NCI-H1694 treated with DMSO at 0.1 percent for 48 hours (cell line): ENCODE measurements around the gene NR2F2.

Experiments
- DNase-seq: peaks from one replicate; lab custom pipeline; 2025; lab: John Stamatoyannopoulos, UW

NR2F2 gene

GRCh38 chr15:96332637-96333121, 2.2 kb downstream of the NR2F2 start:
- DNase-seq, result no peak

DNA sequence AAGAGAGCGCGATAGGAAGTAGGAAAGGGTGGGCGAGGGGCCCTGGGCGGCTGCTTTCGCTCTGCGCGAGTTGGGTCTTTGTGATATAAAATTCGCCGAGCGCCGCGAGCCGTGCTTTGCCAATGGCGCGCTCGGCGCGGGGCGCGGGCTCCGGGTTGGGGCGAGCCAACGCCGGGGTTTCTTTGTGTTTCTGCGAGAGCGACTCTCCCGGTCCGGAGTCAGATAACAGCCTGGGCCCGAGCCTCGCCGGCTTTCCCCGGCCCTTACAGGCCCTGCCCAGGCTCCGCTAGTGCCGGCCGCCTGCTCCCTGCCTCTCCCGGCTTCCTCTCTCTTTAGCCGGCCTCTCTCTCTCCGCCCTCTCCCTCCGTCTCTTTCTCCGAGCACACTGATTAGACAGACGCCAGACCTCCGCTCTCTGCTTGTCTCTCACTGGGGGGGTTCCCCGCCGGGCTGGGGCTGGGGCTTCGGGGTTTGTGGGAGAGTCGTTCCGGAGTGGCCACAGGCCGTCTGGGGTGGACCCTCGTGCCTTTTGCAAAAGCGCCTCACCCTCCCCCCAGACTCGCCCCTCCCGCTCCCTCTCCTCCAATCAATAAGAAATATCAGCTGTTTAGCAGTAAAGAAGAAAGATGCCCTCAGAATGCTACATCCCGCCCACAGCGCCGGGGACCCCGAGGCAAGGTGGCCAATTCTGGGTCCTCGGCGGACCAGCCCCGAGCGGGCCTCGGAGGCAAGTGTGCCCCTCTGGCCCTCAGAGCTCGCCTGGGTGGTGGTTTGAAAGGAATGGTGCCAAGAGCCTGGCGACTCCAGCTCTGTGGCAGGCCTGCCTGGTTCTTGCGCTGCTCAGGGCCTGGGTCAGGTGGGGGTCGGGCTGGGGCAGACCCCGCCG, 2.9 kb downstream of the NR2F2 start:
- DNase-seq, result peak; percentile 16

DNA sequence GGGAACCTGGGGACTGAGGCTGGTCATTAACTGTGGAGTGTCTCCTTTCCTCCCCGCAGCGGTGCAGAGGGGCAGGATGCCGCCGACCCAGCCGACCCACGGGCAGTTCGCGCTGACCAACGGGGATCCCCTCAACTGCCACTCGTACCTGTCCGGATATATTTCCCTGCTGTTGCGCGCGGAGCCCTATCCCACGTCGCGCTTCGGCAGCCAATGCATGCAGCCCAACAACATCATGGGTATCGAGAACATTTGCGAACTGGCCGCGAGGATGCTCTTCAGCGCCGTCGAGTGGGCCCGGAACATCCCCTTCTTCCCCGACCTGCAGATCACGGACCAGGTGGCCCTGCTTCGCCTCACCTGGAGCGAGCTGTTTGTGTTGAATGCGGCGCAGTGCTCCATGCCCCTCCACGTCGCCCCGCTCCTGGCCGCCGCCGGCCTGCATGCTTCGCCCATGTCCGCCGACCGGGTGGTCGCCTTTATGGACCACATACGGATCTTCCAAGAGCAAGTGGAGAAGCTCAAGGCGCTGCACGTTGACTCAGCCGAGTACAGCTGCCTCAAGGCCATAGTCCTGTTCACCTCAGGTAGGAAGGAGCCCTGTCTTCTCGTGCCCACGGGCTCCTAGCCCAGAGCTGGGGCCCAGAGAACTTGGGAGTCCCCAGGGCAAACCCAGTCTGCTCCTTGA, 3.7 kb downstream of the NR2F2 start:
- no peak for DNase-seq

DNA sequence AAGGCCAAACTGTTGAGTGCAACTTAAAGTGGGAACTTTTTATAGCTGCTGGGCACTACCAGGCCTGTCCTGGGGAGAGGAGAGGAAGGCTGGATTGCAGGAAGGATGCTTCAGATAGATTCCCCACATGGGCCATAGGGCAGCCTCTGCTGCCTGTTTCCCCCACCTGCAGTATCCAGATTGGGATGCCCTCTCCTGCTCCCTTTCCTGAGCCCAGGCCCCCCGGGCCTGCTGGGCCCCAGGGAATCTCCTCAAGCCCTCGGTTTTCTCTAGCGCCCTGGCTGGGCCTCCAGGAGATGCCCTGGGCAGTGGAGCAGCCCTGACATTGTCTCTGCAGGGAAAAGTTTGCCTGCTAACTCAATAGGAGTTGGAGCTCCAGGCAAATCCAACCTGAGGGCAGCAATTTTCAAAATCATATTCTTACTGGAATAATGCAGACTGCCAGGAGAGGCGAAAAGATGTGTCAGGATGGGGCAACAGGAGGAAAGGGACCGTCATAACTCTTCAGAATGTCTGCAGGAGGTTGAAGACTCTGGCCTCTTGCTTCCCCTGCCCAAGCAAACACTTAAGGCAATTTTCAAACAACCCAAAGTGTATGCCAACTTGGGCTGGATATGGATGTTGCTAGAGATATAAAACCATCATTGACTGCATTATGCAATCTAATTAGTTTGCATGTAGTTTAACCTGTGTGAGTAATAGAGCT, 4.4 kb downstream of the NR2F2 start:
- no peak for DNase-seq

DNA sequence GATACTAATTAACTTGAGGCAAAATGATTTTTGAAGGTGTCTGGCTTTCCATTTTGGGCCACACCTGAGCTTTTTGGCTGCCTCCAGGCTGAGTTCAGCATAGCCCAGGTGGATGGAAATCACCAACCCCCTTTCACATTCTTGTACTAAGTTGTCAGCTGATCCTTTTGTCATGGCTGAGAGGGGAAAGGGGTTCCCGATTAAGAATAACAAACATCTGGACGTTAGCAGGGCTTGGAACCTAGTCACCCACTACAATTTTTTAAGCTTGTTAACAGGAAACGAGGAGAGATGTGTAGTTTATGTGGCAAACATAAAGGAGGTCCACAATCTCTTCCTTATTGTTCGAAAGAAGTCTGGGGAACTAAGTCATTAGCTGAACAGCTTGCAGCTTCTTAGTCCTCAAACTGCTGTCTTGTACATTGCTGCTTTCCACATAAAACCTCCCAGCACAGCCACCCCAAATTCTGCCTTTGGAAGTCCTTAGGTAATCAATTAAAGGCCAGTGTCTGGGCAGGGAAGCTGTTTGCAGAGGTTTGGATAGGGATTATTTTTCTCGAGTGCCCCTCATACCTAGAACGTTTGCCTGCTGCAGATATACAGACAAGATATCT, 5.0 kb downstream of the NR2F2 start:
- no peak for DNase-seq

DNA sequence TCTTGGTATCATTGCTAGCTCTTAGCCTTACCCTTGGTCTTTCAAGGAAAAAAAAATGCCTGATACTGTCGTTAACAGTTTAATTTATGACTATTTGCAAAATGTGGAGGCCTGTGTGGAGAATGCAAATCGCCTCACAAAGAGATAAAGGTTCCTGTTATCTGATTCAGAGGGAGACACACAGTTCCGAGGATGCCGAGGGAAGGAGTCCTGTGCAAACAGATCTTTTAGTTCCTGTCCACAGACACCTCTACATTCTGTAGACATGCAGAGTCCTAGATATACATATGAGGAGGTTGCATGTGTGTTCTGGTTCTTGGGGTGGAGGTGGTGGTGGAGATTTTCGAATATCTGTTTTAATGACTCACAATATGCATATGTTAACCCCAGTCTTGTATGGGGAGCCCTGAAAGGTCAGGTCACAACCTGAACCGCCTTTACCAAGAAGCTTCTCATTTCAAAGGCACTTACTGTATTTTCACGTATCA, 5.7 kb downstream of the NR2F2 start:
- no peak for DNase-seq

DNA sequence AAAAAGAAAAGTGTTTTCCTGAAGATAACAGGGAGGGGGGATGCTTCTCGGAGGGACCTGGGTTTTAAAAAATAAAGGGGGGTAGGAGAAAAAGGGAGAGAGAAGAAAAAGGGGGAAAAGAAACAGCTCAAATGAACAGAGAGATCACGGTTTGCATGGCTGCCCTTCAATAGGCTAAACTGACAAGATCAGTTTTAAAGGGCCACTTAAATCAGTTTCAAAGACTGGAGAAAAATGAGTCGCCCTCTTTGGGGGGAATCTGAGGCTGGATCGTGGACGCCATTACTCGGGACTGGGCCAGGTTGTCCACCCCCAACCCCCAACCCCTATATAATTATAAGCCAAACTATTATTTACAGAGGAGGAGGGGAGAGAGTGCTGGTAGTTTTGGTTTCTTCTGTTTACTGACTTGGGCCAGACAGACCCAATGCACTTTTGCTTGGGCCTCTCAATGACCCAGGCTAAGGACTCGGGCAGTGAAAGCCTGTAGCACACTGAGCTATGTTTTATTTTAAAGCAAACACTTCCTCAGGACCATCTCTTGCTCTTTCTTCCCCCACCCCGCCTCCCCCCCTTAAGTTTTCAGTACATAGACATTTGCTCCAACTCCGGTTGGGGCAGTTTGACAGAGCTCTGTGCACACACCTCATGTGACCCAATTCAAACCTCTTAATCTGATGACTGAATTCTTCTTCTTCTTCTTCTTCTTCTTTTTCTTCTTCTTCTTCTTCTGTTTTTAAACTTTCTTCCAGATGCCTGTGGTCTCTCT, 6.3 kb downstream of the NR2F2 start:
- DNase-seq, result no peak

- DNase-seq, result no peak
Observed at GRCh38 chr15:96337365-96338023, 7.0 kb downstream of the NR2F2 start.

GRCh38 chr15:96338074-96338765, 7.7 kb downstream of the NR2F2 start:
- DNase-seq, result no peak

- DNase-seq, result no peak
Observed at GRCh38 chr15:96338766-96339618, 8.5 kb downstream of the NR2F2 start.

DNA sequence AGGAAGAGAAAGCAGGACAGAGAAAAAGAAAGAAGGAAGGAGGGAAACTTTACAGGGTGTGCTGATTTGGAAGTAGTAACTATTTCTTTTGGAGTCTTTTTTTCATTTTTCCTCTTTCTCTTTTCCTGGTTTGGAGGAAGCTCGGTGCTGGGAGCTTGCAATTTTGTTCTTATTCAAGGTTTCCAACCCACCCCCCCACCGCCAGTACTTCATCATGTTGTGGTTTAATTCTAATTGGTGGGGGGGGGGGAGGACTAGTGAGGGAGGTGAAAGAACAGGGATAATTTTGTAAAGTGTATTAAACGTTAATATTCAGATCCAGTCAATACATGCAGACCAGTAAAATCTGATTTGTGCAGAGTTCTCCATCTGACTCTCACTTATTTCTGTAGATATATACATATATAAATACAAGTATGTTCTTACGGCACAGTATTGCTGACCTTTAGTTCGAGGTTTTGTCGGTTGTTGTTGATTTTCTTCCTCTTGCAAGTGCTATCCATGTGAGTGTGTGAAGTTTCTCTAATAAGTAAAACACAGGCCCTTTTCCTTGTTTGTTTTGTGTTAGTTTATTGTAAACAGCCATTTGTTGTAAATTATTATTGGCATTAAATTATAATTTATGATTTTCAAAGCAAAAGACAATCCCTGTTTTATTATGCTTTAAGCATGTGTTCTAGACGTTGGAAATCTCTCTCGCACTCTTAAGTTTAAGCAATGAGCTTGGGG, 9.3 kb downstream of the NR2F2 start:
- DNase-seq, result no peak

DNA sequence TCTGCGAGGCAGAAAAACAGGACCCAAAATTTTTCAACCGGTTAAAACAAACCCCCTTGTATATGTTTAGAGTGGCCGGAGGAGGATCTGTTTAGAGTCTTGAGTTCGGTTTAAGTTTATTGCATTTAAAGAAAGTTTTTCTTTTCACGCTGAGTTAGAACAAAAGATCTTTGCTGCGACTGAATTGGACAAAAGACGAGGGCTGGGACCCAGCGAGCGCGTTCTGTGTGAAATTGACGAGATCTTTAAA, 9.8 kb downstream of the NR2F2 start:
- DNase-seq, result no peak

DNA sequence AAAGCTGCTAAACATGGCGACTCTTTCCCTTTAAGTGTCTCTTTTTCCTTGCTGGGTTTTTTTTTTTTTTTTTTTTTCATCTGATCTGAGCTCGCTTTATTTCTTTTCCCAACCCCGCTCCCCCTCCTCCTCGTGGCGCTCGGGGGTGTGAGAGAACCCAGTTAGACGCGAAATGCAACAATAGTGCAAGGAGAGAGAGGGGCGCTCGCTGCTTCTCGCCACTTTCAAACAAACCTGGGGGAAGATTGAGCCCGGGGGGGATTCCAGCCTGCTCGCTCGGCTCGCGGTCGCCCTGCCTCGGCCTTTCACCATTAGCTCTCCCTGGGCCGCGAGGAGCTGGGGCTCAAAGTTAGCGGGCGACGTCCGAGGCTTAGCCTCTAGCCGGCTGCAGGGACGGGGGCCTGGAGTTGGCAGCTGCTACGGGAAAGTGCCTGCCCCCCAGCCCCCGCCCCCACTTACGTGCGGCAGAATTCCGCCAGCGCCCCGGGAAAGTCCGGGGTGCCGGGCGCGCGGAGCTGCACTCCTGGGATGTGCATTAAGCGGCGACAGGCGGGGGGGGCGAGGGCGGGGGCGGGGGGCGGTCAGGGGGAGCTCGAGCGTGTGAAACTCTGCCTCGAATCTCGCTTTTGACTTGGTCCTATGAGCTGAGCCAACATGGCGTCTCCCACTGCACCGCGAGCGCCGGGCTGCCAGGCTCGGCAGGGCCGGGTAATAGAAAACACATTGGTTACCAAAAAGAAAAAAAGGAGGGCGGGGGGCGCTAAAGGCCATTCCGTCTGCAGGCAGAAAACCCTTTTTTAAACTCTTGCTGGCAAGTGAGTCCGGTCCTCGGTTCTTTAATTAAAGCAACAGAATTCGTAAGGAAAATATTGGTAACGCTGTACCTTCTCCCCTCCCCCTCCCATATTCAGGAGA, 10.4 kb downstream of the NR2F2 start:
- peak; percentile 47 for DNase-seq

DNA sequence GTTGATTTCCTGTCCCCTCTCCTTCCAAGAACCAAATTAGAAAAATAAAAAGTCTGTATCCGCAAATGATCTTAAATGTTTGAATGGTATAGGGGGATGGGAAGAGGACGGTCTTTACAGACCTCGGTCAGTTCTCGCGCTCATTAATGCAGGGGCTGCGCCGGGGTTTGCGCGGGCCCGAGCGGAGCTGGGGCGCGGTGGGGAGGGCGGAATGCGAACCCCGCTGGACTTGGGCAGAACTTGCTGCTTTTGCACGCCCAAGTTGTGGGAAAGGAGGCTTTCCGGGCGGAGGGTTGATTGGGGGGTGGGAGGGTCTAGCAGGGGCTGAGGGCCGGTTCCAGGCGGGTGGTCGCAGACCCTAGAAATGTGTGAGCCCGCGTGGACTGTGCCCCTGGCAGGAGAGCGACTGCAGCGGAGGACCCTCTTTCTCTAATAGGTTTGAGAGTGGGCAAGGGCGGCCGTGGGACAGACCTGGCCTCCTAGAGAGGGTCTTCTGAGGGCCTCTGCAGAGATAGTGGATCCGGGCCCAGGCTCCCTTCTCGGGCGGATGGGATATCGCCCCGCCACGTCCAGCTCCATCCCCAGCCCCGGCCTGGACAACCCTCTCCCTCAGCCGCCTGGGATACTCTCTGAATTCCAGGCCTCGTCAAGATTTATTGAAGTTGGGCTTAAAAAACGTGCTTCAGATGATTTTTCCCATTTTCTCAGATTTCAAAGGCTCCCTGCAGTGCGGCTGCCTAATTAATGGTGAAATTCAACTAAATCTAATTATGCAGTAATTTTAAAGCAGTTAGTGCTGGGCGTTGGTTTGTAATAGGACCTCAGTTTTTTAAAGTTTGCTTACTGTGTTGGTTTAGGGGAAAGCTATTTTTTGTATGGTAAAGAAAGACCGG, 11.3 kb downstream of the NR2F2 start:
- no peak for DNase-seq

- DNase-seq, result no peak
Observed at GRCh38 chr15:96342406-96343112, 12.1 kb downstream of the NR2F2 start.
